DOHH2 (cell line): ENCODE results near the gene CNKSR1.

Experiments used
- H3F3A ChIP-seq: fragments of 200-600 bp; sonication (generic), shearing (Covaris generic); 2 replicates; pipeline ENCODE4 v1.6.0; 2016; ENCODE audit warnings: antibody characterized with exemption, mild to moderate bottlenecking; ENCODE audit not compliant: control insufficient read depth, insufficient read depth
- H3K27ac ChIP-seq: fragments of 200-600 bp; sonication (generic); 2 replicates; pipeline ENCODE4 v1.5.1; 2014; ENCODE audit warnings: low read depth, mild to moderate bottlenecking, low read length, moderate library complexity
- H3K27me3 ChIP-seq: fragments of 200-600 bp; sonication (generic); 2 replicates; pipeline ENCODE4 v1.6.1; 2014; ENCODE audit warnings: mild to moderate bottlenecking, low read length, mixed read lengths; ENCODE audit not compliant: control insufficient read depth
- H3K36me3 ChIP-seq: fragments of 200-600 bp; sonication (generic); 2 replicates; pipeline ENCODE4 v1.6.1; 2014; ENCODE audit warnings: mild to moderate bottlenecking, low read length, moderate library complexity, mixed read lengths; ENCODE audit not compliant: control insufficient read depth
- H3K4me1 ChIP-seq: fragments of 200-600 bp; sonication (generic); 2 replicates; pipeline ENCODE4 v1.6.1; 2014; ENCODE audit warnings: mild to moderate bottlenecking, low read length, mixed read lengths; ENCODE audit not compliant: control insufficient read depth
- H3K4me2 ChIP-seq: fragments of 200-600 bp; sonication (generic); 2 replicates; pipeline ENCODE4 v1.6.0; 2014; ENCODE audit warnings: mild to moderate bottlenecking, low read length, moderate library complexity
- H3K4me3 ChIP-seq: fragments of 200-600 bp; sonication (generic); 2 replicates; pipeline ENCODE4 v1.5.1; 2014; ENCODE audit warnings: mild to moderate bottlenecking, low read length, mixed read lengths
- H3K79me2 ChIP-seq: fragments of 200-600 bp; sonication (generic); 2 replicates; pipeline ENCODE4 v1.6.1; 2014; ENCODE audit warnings: mild to moderate bottlenecking, low read length, mixed read lengths; ENCODE audit not compliant: control insufficient read depth
- H3K9me2 ChIP-seq: fragments of 200-600 bp; sonication (generic); replicated peaks from 2 replicates; pipeline ENCODE4 v1.6.1; 2014; ENCODE audit warnings: mild to moderate bottlenecking, low read length, mixed read lengths; ENCODE audit not compliant: control insufficient read depth
- H3K9me3 ChIP-seq: fragments of 200-600 bp; sonication (generic); 2 replicates; pipeline ENCODE4 v1.6.1; 2014; ENCODE audit warnings: antibody characterized with exemption, low read length, mixed read lengths; ENCODE audit not compliant: control insufficient read depth, insufficient read depth
- H4K20me1 ChIP-seq: fragments of 200-600 bp; sonication (generic); 2 replicates; pipeline ENCODE4 v1.6.0; 2014; ENCODE audit warnings: low read depth, mild to moderate bottlenecking, antibody characterized with exemption, low read length, moderate library complexity; ENCODE audit not compliant: control insufficient read depth, insufficient read depth
- CTCF ChIP-seq: fragments of 200-600 bp; sonication (generic); IDR thresholded peaks from one replicate; pipeline ENCODE4 v1.5.1; 2014; ENCODE audit warnings: antibody characterized with exemption, mild to moderate bottlenecking, low read depth, low read length; ENCODE audit not compliant: poor library complexity, severe bottlenecking
- EZH2phosphoT487 ChIP-seq: fragments of 200-600 bp; sonication (generic); IDR thresholded peaks from 2 replicates; pipeline ENCODE4 v1.6.1; 2017; ENCODE audit warnings: borderline replicate concordance, mild to moderate bottlenecking, antibody characterized with exemption, low read length, moderate library complexity, mixed read lengths

CNKSR1 gene

GRCh38 chr1:26197301-26197700 is 20.0 kb downstream of the CNKSR1 start:
- H3K4me2 ChIP-seq = no peak overlapping the region

GRCh38 chr1:26197813-26198212 is 20.5 kb downstream of the CNKSR1 start:
- no peaks in the 10 kb centered on the region for H3K9me3 ChIP-seq
- no peaks in the 10 kb centered on the region for H3F3A ChIP-seq
- no peaks in the 10 kb centered on the region for H3K9me2 ChIP-seq
- H3K36me3 ChIP-seq = no peaks in the 10 kb centered on the region
- H3K27me3 ChIP-seq = peaks cover 21% of the 10 kb centered on the region
- no peak overlapping the region for H3K4me3 ChIP-seq
- H3K4me2 ChIP-seq = no peak overlapping the region
- H3K79me2 ChIP-seq = no peaks in the 10 kb centered on the region
- no peaks in the 10 kb centered on the region for H4K20me1 ChIP-seq
- peaks cover 7% of the 10 kb centered on the region for H3K4me1 ChIP-seq
- TF ChIP-seq EZH2phosphoT487 (no peak), CTCF (no peak)
- no peak overlapping the region for H3K27ac ChIP-seq

More at GRCh38 chr1:26197301-26197700, 20.0 kb downstream of the CNKSR1 start:
- Histone ChIP-seq H3K27me3 (peaks cover 21% of the 10 kb centered on the region), H3K79me2 (no peaks in the 10 kb centered on the region), H3K4me3 (no peak overlapping the region), H3K36me3 (no peaks in the 10 kb centered on the region), H3K27ac (no peak overlapping the region), H3K9me2 (no peaks in the 10 kb centered on the region), H4K20me1 (no peaks in the 10 kb centered on the region), H3K4me1 (peaks cover 7% of the 10 kb centered on the region), H3K9me3 (no peaks in the 10 kb centered on the region), H3F3A (no peaks in the 10 kb centered on the region)
- TF ChIP-seq EZH2phosphoT487 (no peak), CTCF (no peak)

- Histone ChIP-seq H3F3A (no peaks in the 10 kb centered on the region), H3K27me3 (peaks cover 22% of the 10 kb centered on the region), H4K20me1 (no peaks in the 10 kb centered on the region), H3K9me2 (no peaks in the 10 kb centered on the region), H3K36me3 (no peaks in the 10 kb centered on the region), H3K79me2 (no peaks in the 10 kb centered on the region), H3K4me3 (no peak overlapping the region), H3K9me3 (no peaks in the 10 kb centered on the region), H3K4me1 (peaks cover 7% of the 10 kb centered on the region), H3K27ac (no peak overlapping the region), H3K4me2 (no peak overlapping the region)
- TF ChIP-seq EZH2phosphoT487 = no peak
- TF ChIP-seq CTCF = no peak
Observed at GRCh38 chr1:26200413-26200812, 23.1 kb downstream of the CNKSR1 start.
